HG02943 (cell line): ENCODE data around the gene TLE2.
"Not testable (repeated sequence)": the region's sequence is repeated elsewhere in the genome, so short reads cannot be mapped to it uniquely, and the experiment has no call there.

Source experiments
- ATAC-seq: cut with Tn5 transposase; IDR thresholded peaks from one replicate; pipeline ENCODE4 v1.9.1; 2021; ENCODE audit warnings: mild to moderate bottlenecking, low read depth, moderate library complexity; ENCODE audit not compliant: unreplicated experiment

TLE2 gene

DNA sequence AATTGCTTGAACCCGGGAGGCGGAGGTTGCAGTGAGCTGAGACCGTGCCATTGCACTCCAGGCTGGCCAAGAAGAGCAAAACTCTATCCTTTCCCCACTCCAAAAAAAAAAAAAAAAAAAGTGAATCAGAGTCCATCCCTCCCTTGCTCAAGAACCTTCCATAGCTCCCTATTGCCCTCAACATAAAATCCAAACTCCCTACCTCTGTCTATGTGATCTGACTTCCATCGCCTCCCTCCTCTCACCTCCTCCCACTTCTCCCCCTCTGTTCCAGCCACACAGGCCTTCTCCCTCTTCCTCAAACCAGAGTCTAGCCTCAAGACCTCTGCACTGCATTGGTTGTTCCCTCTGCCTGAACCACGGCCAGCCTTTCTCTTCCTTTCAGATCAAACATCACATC, 10.0 kb upstream of the TLE2 start:
- ATAC-seq: no peak

DNA sequence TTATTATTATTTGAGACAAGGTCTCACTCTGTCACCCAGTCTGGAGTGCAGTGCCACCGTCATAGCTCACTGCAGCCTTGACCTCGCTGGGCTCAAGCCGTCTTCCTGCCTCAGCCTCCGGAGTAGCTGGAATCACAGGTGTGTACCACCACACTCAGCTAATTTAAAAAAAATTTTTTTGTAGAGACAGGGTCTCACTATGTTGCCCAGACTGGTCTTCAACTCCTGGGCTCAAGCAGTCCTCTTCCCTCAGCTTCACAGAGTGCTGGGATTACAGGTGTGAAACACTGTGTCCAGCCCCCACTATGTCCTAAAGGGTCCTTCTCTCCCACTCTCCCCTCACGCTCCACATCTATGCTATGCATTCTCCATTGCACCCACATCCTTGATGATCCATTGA, 9.1 kb upstream of the TLE2 start:
- ATAC-seq: no peak

DNA sequence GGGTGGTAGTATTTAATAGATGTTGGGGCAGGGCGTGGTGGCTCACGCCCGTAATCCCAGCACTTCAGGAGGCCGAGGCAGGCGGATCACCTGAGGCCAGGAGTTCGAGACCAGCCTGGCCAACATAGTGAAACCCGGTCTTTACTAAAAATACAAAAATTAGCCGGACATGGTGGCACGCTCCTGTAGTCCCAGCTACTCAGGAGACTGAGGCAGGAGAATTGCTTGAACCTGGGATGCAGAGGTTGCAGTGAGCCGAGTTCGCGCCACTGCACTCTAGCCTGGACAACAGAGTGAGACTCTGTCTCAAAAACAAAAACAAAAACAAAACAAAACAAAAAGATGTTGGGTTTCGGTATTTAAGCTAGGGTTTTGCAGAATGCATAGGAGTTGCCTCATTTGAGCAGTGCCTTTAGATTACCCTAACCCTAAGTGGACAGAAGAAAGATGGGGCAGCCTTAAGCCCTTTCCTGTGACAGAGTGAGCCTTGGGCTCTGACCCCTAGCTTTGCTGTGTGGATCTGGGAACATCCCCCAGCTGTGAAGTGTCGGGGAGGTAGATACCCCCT, 8.0 kb upstream of the TLE2 start:
- not testable (repeated sequence) for ATAC-seq

DNA sequence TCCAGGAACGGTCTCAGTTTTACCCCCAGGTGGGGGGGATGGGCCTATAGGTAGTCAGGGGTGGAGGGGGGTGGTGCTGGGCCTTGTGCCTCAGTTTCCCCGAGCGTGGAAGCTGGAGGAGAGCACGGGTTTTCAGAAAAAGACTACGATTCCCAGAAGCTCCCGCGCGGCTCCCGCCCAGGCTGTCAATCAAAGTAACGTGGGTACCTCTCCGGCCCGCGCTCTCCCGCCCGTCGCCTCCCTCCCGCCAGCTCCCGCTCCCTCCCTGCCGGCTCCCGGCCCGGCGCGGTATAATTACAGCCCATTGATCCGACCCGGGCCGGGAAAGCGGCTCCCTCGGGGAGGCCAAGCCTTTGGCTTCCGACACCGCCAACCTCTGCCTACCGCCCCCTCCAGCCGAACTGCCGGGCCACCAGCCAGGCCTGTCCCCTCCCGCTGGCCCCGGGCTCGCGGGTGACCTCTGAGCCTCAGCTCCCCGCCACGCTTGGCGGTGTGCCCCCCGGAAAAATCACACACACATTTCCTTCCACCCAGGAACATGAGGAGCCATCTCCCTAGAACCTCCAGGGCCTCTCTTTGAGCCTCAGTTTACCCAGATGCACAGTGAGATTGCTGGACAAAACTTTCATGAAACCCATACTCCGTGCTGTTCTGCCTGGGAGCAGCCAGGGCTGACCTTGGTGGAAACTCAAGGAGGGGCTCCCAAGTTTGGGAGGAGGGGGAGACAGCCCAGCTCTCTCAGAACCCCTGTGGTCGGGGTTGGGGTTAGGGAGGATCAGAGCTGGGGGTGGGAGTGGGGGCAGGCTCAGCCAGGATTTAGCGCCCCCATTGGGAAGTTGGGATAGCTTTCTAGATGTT, 7.3 kb upstream of the TLE2 start:
- ATAC-seq: peak; percentile 56

DNA sequence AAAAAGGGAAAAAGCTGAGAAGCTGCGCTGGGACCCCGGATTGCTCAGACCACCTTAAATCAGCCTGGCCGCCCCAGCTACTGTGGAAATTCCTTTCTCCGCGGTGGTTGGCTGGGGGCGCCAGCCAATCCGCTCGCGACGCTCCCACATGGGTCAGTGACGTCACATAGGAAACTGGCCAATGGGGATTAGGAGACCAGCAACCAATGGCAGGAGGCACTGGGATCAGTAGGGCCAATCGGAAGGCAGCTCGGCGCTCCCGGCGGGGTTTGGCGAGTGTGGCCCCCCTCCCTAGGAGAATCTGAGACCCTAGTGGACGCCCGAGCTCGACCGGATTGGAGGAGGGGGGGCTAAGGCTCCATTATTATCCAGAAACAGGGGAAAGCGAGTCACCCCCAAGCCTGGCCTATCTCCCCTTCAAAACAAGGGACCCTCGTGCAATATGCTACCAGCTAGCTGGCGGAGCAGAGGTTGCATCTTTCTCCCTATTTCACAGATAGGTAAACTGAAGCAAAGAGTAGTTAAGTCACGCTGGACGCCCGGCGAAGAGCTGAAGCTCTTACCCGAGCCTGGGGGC, 6.5 kb upstream of the TLE2 start:
- ATAC-seq: peak; percentile 78

DNA sequence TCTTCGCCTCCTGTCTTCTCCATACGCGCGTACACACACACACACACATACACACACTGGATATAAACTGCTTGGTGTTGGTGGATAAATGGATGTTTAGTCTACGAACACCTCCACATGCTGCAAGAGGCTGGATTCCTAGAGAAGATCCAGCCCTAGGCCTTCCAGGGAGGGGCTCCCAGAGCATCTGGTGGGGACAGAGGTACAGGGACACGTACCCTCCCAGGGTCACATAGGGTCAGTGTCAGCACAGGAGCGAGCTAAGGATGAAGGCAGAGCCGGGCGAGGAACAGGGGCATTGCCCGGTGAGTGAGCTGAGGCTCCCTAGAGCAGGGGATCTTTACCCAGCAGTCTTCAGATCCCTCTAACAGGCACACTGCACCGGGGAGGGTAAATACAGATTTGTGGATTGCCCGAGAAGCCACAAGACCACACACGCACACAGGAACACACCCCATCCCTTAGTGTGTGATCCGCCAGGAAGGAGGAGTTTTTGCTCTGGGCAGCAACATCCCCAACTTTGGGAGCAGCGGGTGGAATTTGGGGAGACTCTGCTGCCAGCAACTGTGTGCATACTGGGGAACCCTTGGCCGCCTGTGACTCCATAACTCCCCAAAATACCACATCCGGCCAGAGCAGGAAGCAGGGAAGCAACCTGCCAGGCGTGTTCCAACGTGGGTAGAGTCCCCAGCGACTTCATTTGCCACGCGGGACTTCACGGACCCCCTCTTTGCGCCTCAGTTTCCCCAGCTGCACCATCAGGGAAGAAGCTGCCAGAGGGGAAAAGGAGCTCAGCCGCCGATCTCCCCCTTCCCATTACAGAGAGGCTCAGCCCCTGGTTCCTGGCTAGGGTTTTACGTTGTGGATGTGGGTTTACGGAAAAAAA, 5.8 kb upstream of the TLE2 start:
- ATAC-seq: no peak

DNA sequence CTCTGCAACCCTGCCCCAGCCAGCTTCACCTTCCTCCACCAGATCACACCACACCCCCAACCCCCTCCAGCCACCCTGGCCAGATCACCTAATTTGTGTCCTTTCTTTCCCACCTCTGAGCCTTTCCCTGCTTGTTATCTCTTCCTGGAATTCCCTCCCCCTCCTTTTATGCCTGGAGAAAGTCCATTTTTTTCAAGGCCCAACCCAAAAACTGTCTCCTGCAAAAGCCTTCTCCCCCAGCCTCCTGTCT, 5.3 kb upstream of the TLE2 start:
- no peak for ATAC-seq

DNA sequence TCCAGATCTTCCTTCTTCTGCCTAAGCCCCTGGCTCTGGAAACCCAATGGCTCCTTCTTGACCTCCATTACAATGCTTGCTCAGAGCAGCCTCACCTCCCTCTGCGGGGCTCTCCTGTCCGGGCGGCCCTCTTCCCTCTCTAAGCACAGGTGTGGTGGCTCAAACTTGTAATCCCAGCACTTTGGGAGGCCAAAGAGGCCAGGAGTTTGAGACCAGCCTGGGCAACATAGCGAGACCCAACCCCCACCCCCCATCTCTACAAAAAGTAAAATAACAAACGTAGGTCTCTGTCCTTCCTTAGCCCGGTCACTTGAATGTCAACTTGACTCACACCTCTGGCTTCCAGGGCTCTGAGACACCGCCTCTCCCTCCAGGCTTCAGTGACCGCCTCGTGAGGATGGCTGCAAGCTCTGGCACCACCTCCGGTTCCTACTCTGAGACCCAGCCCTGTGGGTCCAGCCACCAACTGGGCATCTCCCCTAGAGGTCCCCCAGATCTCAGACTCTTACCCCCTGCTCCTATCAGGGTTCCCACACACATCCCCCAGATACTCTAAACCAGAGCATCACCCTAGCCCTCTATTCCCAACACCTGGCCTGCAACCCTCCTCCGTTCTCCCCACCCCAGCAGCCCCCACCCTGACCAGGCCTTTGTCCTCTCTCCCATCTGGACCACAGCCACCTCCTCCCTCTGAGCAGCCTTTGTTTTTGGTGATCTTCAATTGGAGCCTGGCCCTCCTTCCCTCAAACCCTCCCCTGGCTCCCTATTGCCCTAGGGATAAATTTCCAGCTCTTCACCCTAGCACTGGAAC, 4.7 kb upstream of the TLE2 start:
- no peak for ATAC-seq

DNA sequence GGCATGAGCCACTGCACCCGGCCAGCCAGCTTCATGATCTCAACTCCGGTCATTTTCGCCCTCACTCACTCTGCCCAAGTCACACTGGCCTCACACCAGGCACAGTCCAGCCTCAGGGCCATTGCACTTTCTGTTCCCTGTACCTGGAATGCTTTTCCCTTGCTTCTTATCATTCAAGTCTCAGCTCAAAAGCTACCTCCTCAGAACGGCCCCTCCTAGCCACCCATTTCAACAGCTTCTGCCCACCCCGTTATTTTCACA, 2.5 kb upstream of the TLE2 start:
- ATAC-seq: no peak

DNA sequence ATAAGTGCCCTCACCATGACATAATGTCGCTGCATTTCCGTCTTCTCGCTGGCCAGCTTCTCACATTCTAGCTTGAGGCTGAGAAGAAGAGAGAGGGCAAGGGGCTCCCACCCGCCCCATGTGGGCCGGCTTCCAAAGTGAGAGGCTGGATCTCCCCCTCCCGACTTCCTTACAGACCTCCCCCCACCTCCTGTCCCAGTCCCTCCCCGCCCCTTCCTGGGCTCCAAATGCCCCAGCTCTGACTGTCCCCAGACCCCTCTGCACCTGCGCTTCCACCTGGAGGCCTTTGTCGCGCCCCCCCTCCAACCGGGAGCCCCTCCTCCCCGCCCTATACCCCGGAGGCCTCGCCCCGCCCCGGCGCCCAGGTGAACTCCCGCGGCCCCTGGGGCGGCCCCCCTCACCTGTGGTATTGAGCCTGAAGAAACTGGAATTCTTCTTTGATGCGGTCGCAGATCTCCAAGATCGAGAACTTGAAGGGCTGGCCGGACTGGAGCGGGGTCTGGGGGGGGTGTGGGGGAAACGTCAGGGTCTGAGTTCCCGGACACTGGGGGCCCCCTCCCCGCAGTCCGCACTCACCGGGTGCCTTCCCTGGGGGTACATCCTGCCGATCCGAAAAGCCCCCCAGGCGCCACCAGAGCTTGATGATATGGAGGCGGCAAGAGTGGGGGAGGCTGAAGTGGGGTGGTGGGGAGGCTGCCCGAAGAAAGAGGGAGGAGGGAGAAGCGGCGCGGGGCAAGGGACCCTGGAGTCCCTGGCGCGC, 595 bp downstream of the TLE2 start:
- no peak for ATAC-seq

DNA sequence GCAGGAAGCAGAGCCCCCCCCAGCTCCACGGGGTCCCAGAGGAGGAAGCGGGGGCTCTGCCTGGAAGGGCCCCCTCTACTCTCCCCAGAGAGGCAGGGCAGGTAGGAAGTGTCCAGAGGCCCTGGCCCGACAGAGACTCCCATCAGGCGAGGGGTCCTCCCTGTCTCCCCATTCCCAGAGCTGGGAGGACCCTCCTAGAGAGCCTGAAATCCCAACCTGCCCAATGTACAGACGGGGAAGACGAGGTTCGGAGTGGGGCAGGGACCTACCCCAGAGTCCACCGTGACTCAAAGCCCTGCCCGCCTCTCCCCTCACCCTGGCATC, 1.1 kb downstream of the TLE2 start:
- no peak for ATAC-seq

DNA sequence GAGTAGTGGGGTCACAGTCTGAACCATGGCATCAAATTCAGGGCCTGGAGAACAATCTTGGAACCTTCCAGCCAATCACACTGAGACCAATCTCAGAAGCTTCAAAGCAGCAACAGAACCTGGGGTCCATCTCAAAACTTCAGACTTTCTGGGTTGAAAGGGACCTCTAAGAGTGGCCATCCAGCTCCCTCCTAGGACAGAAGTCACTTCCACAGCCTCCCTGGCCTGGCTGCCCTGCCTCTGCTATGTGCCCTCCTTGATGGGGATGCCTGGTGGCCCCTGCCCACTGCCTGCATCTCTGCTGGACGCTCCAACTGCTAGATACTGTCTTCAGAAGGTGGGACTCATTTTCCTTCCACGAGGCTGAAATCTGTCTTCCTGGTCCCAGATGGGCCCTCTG, 1.8 kb downstream of the TLE2 start:
- no peak for ATAC-seq

DNA sequence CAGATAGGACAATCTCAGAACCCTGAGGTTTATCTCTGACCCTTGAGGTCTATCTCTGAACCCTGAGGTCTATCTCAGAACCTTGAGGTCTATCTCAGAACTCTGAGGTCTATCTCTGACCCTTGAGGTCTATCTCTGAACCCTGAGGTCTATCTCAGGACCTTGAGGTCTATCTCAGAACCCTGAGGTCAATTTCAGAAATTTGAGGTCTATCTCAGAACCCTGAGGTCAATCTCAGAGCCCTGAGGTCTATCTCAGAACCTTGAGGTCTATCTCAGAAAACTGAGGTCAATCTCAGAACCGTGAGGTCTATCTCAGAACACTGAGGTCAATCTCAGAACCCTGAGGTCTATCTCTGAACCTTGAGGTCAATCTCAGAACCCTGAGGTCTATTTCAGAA, 2.3 kb downstream of the TLE2 start:
- ATAC-seq: no peak

DNA sequence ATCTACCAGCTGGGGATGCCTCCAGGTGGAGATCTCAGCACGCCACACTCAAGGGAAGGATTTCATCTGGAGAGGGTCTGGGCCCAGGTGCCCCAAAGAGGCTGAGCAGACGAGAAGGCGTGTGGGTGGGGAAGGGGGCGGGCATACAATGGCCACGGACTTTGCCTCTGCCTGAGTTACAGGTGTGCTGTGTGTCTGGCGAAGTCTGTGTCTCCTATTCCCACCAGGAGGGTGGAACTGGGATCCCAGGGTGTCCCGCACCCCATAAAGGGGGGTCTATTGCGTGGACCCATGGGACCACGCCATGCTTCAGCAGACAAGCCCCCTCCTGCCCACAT, 3.6 kb downstream of the TLE2 start:
- no peak for ATAC-seq

DNA sequence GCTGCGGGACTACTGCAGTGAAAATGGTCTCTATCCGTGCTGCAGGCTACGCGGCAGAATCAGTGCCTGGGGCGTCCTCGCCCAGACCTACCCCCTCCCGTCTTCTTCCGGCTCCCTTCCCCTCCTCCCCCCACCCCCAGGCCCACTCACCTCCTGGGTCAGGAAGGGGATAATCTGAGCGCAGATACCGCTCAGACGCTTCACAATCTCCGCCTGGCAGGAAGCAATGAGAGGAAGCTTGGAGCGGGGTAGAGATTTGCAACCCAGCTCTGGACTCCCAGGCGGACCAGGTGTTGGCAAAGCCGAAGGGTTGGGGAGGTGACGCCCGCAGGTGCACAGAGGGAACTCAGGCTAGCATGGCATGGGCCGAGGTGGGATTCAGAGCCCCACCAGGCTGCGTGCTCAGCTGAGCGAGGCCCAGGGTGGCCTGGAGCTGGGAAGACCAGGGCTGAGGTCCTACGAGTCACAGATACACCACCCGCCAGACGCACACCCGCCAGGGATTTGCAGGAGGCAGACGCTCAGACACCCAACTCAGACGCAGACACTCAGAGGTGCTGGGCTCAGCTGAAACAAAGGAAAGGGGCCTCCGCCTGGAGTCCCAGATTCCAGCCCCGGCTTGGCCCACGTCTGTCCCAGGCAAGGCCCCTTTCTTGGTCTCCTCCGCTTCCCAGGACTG, 4.1 kb downstream of the TLE2 start:
- no peak for ATAC-seq

DNA sequence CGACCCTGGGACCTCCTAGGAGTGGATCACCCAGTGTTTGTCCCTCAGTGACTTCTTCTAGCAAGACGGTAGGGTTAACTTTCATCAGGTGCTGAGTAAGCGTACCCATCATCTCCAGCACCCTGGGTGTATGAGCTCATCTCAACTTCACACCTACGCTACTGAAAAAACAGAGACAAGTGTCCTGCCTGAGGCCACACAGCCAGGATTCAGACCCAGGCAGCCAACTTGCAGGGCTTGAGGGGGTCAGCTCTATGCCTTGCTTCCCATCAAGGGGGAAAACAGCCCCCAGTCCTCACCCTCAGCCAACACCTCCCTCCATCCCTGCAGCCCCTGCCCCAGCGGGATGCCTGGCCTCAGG, 4.6 kb downstream of the TLE2 start:
- no peak for ATAC-seq

DNA sequence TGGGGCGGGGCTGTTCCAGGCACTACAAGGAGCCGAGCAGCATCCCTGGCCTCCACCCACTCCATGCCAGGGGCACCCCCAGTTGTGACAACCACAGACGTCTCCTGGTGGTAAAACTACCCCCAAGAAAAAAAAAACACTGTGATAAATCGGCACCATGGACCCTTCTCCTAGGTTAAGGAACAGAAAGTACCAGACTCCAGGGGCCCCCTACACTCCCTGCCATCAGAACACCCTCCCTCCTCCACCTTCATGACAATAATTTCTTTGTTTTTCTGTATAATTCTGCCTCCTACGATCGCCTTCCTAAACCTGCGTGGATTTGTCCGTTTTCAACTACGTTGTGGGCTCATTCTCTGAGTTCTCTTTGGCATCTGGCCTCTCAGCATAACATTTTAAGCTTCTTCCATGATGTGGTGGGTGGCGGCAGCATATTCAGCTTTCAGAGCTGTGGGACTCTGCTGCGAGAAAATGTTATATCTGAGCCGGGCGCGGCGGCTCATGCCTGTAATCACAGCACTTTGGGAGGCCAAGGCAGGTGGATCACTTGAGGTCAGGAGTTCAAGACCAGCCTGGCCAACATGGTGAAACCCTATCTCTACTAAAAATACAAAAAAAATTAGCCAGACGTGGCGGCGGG, 8.6 kb downstream of the TLE2 start:
- ATAC-seq: no peak

DNA sequence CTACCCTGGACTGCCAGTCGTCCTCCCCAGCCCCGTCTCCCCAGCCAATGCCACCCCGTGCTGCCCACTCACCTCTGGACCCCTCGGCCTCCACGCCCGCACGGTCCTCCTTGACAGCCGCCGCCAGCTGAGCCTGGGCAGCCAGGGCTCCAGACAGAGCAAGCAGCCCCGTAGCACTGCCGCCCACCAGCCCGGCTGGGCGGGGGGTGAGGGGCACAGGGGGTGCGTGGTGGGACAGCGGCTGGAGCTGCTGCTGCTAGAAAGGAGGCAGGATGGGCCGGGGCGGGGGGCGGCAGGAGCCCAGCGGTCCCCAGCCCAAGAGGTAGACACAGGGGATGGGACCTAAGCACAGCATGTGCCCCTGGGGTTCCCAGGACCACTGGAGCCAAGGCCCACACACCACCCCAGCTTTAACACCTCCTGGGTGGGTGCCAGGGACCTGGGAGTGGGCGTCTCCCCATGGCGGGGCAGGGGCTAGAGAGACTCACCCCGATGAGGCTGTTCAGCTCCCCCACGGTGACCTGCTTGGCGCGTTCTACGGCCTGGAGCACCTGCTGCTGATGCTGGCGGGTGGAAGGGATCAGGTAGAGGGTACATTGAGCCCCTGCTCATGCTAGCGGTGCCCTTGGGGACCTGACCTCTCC, 9.7 kb downstream of the TLE2 start:
- no peak for ATAC-seq

DNA sequence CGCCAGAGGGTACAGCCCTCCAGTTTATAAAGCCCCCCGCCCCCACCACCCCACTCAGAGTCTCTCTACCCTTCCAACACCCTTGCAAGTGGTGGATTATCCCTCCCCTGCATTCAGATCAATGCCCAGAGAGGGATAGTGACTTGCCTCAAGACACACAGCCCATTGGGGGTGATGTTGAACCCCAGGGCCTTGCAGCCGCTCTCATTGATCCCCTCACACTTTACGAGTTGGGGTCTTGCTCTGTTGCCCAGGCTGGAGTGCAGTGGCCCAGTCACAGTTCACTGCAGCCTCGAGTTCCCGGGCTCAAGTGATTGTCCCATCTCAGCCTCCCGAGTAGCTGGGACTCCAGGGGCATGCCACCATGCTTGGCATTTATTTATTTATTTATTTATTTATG, 11.2 kb downstream of the TLE2 start:
- no peak for ATAC-seq
